Karpas-422 (cell line): ENCODE results near the gene MBNL2. TPM values are rescaled to one million over a fixed set of nuclear protein-coding genes. Genes with fewer than 3 reads are reported as not detected.

Experiments
- DNase-seq: peaks from one replicate; pipeline ENCODE4 v3.0.0-alpha.2; 2015
- H2AFZ ChIP-seq: fragments of 200-600 bp; sonication (generic); 2 replicates; pipeline ENCODE4 v1.6.1; 2014; ENCODE audit warnings: antibody characterized with exemption, low read length, mixed read lengths
- H3K27ac ChIP-seq: fragments of 200-600 bp; sonication (generic); 2 replicates; pipeline ENCODE4 v1.5.1; 2014; ENCODE audit warnings: mild to moderate bottlenecking, low read length, moderate library complexity
- H3K27me3 ChIP-seq: fragments of 200-600 bp; sonication (generic); 2 replicates; pipeline ENCODE4 v1.6.1; 2014; ENCODE audit warnings: low read length, mixed read lengths
- H3K36me3 ChIP-seq: fragments of 200-600 bp; sonication (generic); 2 replicates; pipeline ENCODE4 v1.6.1; 2014; ENCODE audit warnings: low read length, mixed read lengths; ENCODE audit not compliant: insufficient read depth
- H3K4me1 ChIP-seq: fragments of 200-600 bp; sonication (generic); 2 replicates; pipeline ENCODE4 v1.6.1; 2014; ENCODE audit warnings: mild to moderate bottlenecking, low read length, mixed read lengths
- H3K4me2 ChIP-seq: fragments of 200-600 bp; sonication (generic); 2 replicates; pipeline ENCODE4 v1.6.1; 2014; ENCODE audit warnings: low read length, low read depth, mild to moderate bottlenecking; ENCODE audit not compliant: poor library complexity, severe bottlenecking
- H3K4me3 ChIP-seq: fragments of 200-600 bp; sonication (generic); 2 replicates; pipeline ENCODE4 v1.5.1; 2014; ENCODE audit warnings: mild to moderate bottlenecking, antibody characterized with exemption, low read length, mixed read lengths
- H3K79me2 ChIP-seq: fragments of 200-600 bp; sonication (generic); 2 replicates; pipeline ENCODE4 v1.6.1; 2014; ENCODE audit warnings: mild to moderate bottlenecking, low read length, mixed read lengths
- H3K9ac ChIP-seq: fragments of 200-600 bp; sonication (generic); 2 replicates; pipeline ENCODE4 v1.6.0; 2014; ENCODE audit warnings: low read length
- H3K9me2 ChIP-seq: fragments of 200-600 bp; sonication (generic), shearing (Covaris generic); replicated peaks from 2 replicates; pipeline ENCODE4 v1.6.0; 2014; ENCODE audit warnings: mild to moderate bottlenecking, low read length, moderate library complexity; ENCODE audit not compliant: insufficient read depth
- H3K9me3 ChIP-seq: fragments of 300-700, 200-600 bp; sonication (generic); 2 replicates; pipeline ENCODE4 v1.6.1; 2014; ENCODE audit warnings: low read length, mixed read lengths
- H4K20me1 ChIP-seq: fragments of 200-600 bp; sonication (generic); 2 replicates; pipeline ENCODE4 v1.6.1; 2014; ENCODE audit warnings: mild to moderate bottlenecking, antibody characterized with exemption, low read length, low read depth; ENCODE audit not compliant: insufficient read depth
- total RNA-seq: library from RNA; depleted of rRNA; stranded (reverse); fragments of >200 nt; shearing (Covaris generic); gene quantifications from 2 replicates; pipeline ENCODE4 v1.2.3, GENCODE V29; 2014; ENCODE audit warnings: low replicate concordance

MBNL2 gene
- total RNA-seq, 1 experiment from 2014 or later = 8.5 TPM

- Histone ChIP-seq H3K4me2 (no peak overlapping the region), H4K20me1 (peaks cover 40% of the 10 kb centered on the region), H3K27me3 (no peaks in the 10 kb centered on the region), H3K79me2 (no peaks in the 10 kb centered on the region), H2AFZ (no peak overlapping the region), H3K36me3 (no peaks in the 10 kb centered on the region), H3K9me2 (no peaks in the 10 kb centered on the region), H3K9ac (no peak overlapping the region), H3K4me3 (no peak overlapping the region), H3K27ac (no peak overlapping the region), H3K9me3 (no peaks in the 10 kb centered on the region), H3K4me1 (no peaks in the 10 kb centered on the region)
- no peak for DNase-seq
These were observed 9.7 kb downstream of the MBNL2 start for GRCh38 chr13:97231829-97232196.

DNA sequence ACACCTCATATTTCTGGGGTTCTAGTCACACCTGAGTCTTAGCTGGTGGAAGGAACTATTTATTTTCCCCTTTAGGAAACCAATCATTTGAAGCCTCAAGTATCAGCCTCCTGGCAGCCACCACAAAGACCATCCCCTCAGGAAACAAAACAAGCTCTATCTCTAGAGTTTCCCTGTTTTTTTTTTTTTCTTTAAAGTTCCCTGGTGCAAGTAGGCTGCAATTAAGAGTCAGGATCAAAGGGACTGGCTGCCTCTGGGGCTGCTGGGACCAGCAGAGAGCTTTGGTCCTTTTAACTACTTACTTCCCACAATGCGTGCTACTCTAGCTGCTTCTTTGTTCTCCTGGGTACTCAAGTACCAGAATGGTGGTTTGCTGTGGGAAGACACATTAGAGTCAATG lies 11.4 kb downstream of the MBNL2 start:
- no peak overlapping the region for H2AFZ ChIP-seq
- H3K27ac ChIP-seq = no peak overlapping the region
- DNase-seq = no peak
- no peaks in the 10 kb centered on the region for H3K36me3 ChIP-seq
- no peaks in the 10 kb centered on the region for H3K9me3 ChIP-seq
- no peaks in the 10 kb centered on the region for H3K79me2 ChIP-seq
- no peaks in the 10 kb centered on the region for H3K9me2 ChIP-seq
- no peak overlapping the region for H3K4me2 ChIP-seq
- no peaks in the 10 kb centered on the region for H3K27me3 ChIP-seq
- no peak overlapping the region for H3K9ac ChIP-seq
- no peak overlapping the region for H3K4me3 ChIP-seq
- H4K20me1 ChIP-seq = peaks cover 53% of the 10 kb centered on the region
- H3K4me1 ChIP-seq = no peaks in the 10 kb centered on the region

GRCh38 chr13:97234236-97234635 lies 12.1 kb downstream of the MBNL2 start:
- H3K4me3 ChIP-seq = no peak overlapping the region
- H3K9me3 ChIP-seq = no peaks in the 10 kb centered on the region
- no peak overlapping the region for H3K4me2 ChIP-seq
- H3K27ac ChIP-seq = no peak overlapping the region
- peaks cover 53% of the 10 kb centered on the region for H4K20me1 ChIP-seq
- H2AFZ ChIP-seq = no peak overlapping the region
- DNase-seq = no peak
- no peaks in the 10 kb centered on the region for H3K9me2 ChIP-seq
- no peaks in the 10 kb centered on the region for H3K4me1 ChIP-seq
- no peaks in the 10 kb centered on the region for H3K79me2 ChIP-seq
- H3K27me3 ChIP-seq = no peaks in the 10 kb centered on the region
- no peaks in the 10 kb centered on the region for H3K36me3 ChIP-seq
- H3K9ac ChIP-seq = no peak overlapping the region

DNA sequence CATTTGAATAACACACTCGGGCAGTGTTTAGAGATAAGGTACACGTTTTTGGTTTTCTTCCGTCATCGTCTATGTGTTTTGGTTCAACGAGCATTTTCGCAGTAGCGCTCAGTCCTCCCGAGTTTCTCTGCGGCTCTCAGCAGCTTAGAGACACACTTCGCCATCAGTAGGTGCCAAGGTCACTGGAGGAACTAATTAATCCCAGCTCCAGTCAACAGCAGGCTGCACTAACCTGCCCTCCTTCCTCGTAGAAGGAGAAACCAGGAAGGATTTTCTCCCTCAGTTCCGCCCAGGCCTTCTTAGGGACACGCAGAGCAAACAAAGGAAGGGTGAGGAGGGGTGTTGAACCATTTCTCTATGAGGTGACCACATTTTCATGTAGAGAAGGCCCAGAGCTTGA lies 12.6 kb downstream of the MBNL2 start:
- H2AFZ ChIP-seq = no peak overlapping the region
- no peak overlapping the region for H3K27ac ChIP-seq
- no peaks in the 10 kb centered on the region for H3K4me1 ChIP-seq
- no peak for DNase-seq
- no peak overlapping the region for H3K9ac ChIP-seq
- H3K9me2 ChIP-seq = no peaks in the 10 kb centered on the region
- no peak overlapping the region for H3K4me2 ChIP-seq
- H3K4me3 ChIP-seq = no peak overlapping the region
- no peaks in the 10 kb centered on the region for H3K36me3 ChIP-seq
- H4K20me1 ChIP-seq = peaks cover 53% of the 10 kb centered on the region
- no peaks in the 10 kb centered on the region for H3K79me2 ChIP-seq
- H3K27me3 ChIP-seq = no peaks in the 10 kb centered on the region
- no peaks in the 10 kb centered on the region for H3K9me3 ChIP-seq

- Histone ChIP-seq H3K4me3 (no peak overlapping the region), H3K27me3 (no peaks in the 10 kb centered on the region), H3K79me2 (no peaks in the 10 kb centered on the region), H3K4me1 (no peaks in the 10 kb centered on the region), H3K9me3 (no peaks in the 10 kb centered on the region), H3K9ac (no peak overlapping the region), H2AFZ (no peak overlapping the region), H3K4me2 (no peak overlapping the region), H3K36me3 (no peaks in the 10 kb centered on the region), H3K27ac (no peak overlapping the region), H3K9me2 (no peaks in the 10 kb centered on the region), H4K20me1 (peaks cover 51% of the 10 kb centered on the region)
- DNase-seq = no peak
These were observed 13.6 kb downstream of the MBNL2 start for GRCh38 chr13:97235549-97236231.

DNA sequence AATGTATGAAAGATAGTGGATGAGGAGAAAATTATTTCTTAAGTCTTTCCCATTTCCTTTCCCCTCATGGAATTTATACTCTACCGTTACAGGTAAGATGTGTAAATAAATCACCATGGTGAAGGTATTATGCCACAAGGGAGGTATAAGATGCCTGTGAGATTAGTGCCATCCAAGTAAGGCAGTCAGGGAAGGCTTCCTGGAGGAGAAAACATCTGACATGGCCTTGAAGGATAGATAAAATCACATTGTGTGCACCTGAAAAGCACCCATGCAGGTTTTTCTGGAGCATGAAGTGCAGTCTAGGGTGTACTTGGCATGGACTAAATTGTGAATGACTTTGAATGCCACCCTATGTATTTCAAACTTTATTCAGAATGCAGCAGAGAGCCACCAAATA lies 15.3 kb downstream of the MBNL2 start:
- no peak overlapping the region for H2AFZ ChIP-seq
- no peak overlapping the region for H3K4me3 ChIP-seq
- H3K27ac ChIP-seq = no peak overlapping the region
- no peaks in the 10 kb centered on the region for H3K27me3 ChIP-seq
- peaks cover 43% of the 10 kb centered on the region for H4K20me1 ChIP-seq
- no peaks in the 10 kb centered on the region for H3K36me3 ChIP-seq
- no peaks in the 10 kb centered on the region for H3K9me3 ChIP-seq
- H3K4me1 ChIP-seq = no peaks in the 10 kb centered on the region
- H3K9ac ChIP-seq = no peak overlapping the region
- H3K79me2 ChIP-seq = no peaks in the 10 kb centered on the region
- DNase-seq = no peak
- H3K4me2 ChIP-seq = no peak overlapping the region
- H3K9me2 ChIP-seq = no peaks in the 10 kb centered on the region

DNA sequence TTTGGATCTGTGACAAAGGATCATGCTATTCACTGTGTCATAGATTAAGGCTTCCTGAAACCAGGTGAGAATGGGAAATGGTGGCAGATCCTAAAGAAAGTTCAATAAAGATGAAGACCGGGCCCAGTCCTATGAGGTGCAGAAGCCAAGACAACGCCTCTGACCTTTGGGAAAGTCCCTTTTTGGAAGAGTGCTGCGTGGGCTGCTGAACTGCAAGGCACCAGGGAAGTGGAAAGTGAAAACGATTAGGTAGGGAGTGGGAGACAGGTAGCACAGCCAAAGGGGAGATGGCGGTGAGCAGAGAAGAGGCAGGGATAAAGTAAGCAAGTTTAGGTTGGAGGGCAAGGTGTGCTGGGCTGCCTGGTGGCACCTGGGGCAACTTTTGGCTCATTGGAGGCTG lies 16.3 kb downstream of the MBNL2 start:
- H3K9me3 ChIP-seq = no peaks in the 10 kb centered on the region
- no peak overlapping the region for H3K4me2 ChIP-seq
- H3K9ac ChIP-seq = no peak overlapping the region
- H3K4me3 ChIP-seq = no peak overlapping the region
- DNase-seq = no peak
- H3K9me2 ChIP-seq = no peaks in the 10 kb centered on the region
- H2AFZ ChIP-seq = no peak overlapping the region
- no peaks in the 10 kb centered on the region for H3K27me3 ChIP-seq
- H3K4me1 ChIP-seq = no peaks in the 10 kb centered on the region
- H3K27ac ChIP-seq = no peak overlapping the region
- H4K20me1 ChIP-seq = peaks cover 44% of the 10 kb centered on the region
- H3K36me3 ChIP-seq = no peaks in the 10 kb centered on the region
- no peaks in the 10 kb centered on the region for H3K79me2 ChIP-seq

GRCh38 chr13:97238883-97239282 lies 16.8 kb downstream of the MBNL2 start:
- no peak for DNase-seq
- Histone ChIP-seq H3K9me2 (no peaks in the 10 kb centered on the region), H3K27ac (no peak overlapping the region), H3K27me3 (no peaks in the 10 kb centered on the region), H3K4me3 (no peak overlapping the region), H3K4me1 (no peaks in the 10 kb centered on the region), H3K9me3 (no peaks in the 10 kb centered on the region), H3K9ac (no peak overlapping the region), H3K4me2 (no peak overlapping the region), H3K79me2 (no peaks in the 10 kb centered on the region), H2AFZ (no peak overlapping the region), H4K20me1 (peaks cover 40% of the 10 kb centered on the region), H3K36me3 (no peaks in the 10 kb centered on the region)

GRCh38 chr13:97239306-97239705 lies 17.2 kb downstream of the MBNL2 start:
- Histone ChIP-seq H3K9ac (no peak overlapping the region), H3K4me2 (no peak overlapping the region), H3K27ac (no peak overlapping the region), H3K4me3 (no peak overlapping the region), H3K9me2 (no peaks in the 10 kb centered on the region), H3K4me1 (no peaks in the 10 kb centered on the region), H4K20me1 (peaks cover 35% of the 10 kb centered on the region), H3K36me3 (no peaks in the 10 kb centered on the region), H3K79me2 (no peaks in the 10 kb centered on the region), H2AFZ (no peak overlapping the region), H3K9me3 (no peaks in the 10 kb centered on the region), H3K27me3 (no peaks in the 10 kb centered on the region)
- DNase-seq = no peak
